Keratinocyte (primary cell): ENCODE results near the gene TSPAN7. TPM values are rescaled to one million over a fixed set of nuclear protein-coding genes. Genes with fewer than 3 reads are reported as not detected.

Experiments used
- DNase-seq: peaks from one replicate; pipeline ENCODE4 v3.0.0-alpha.2; 2011; ENCODE audit warnings: low read depth, missing footprints, low spot score
- FAIRE-seq: peaks from 2 replicates; lab custom pipeline; 2011; peaks lifted over from hg19 to GRCh38; lab: Jason Lieb, UNC
- H2AFZ ChIP-seq: 2 replicates; pipeline ENCODE4 v1.6.0; 2012; ENCODE audit warnings: low read length, control low read depth, inconsistent platforms; ENCODE audit not compliant: control insufficient read depth
- H3K27ac ChIP-seq: 2 replicates; pipeline ENCODE4 v1.5.1; 2011; ENCODE audit warnings: low read length; ENCODE audit not compliant: control insufficient read depth, insufficient read depth
- H3K27me3 ChIP-seq: 3 replicates; pipeline ENCODE4 v1.6.0; 2011; ENCODE audit warnings: low read length; ENCODE audit not compliant: control insufficient read depth, insufficient read depth; ENCODE audit errors: extremely low read depth
- H3K36me3 ChIP-seq, 2 experiments: 2 replicates in 1 of 2; 3 replicates in 1 of 2; pipeline ENCODE4 v1.5.1; 2011; ENCODE audit warnings: low read length in 2 of 2, mild to moderate bottlenecking in 1 of 2; ENCODE audit not compliant: control insufficient read depth in 2 of 2, insufficient read depth in 2 of 2; ENCODE audit errors: extremely low read depth in 1 of 2
- H3K4me1 ChIP-seq: 3 replicates; pipeline ENCODE4 v1.5.1; 2011; ENCODE audit warnings: low read length; ENCODE audit not compliant: control insufficient read depth, insufficient read depth; ENCODE audit errors: extremely low read depth
- H3K4me2 ChIP-seq: 3 replicates; pipeline ENCODE4 v1.6.0; 2011; ENCODE audit warnings: low read depth, low read length; ENCODE audit not compliant: control insufficient read depth, insufficient read depth; ENCODE audit errors: extremely low read depth
- H3K4me3 ChIP-seq, 3 experiments: fragments of 200-600 bp in 1 of 3; sonication (generic) in 1 of 3; 2 replicates in 2 of 3; 3 replicates in 1 of 3; pipeline ENCODE4 v1.5.1; 2011 to 2016; ENCODE audit warnings: low read length in 3 of 3, mild to moderate bottlenecking in 3 of 3, control low read depth in 2 of 3, inconsistent platforms in 1 of 3, low read depth in 1 of 3, mixed read lengths in 1 of 3, mixed run types in 1 of 3, moderate library complexity in 1 of 3; ENCODE audit not compliant: control insufficient read depth in 2 of 3, insufficient read depth in 2 of 3; ENCODE audit errors: extremely low read depth in 1 of 3
- H3K79me2 ChIP-seq: 2 replicates; pipeline ENCODE4 v1.6.0; 2012; ENCODE audit warnings: low read length; ENCODE audit not compliant: control insufficient read depth, insufficient read depth
- H3K9ac ChIP-seq: 3 replicates; pipeline ENCODE4 v1.6.0; 2011; ENCODE audit warnings: low read length; ENCODE audit not compliant: control insufficient read depth, insufficient read depth; ENCODE audit errors: extremely low read depth
- H3K9me1 ChIP-seq: 3 replicates; pipeline ENCODE4 v1.6.0; 2011; ENCODE audit warnings: low read length; ENCODE audit not compliant: control insufficient read depth, insufficient read depth; ENCODE audit errors: extremely low read depth
- H3K9me3 ChIP-seq: 2 replicates; pipeline ENCODE4 v1.5.1; 2012; ENCODE audit warnings: low read depth, low read length; ENCODE audit not compliant: control insufficient read depth
- H4K20me1 ChIP-seq: 3 replicates; pipeline ENCODE4 v1.6.0; 2011; ENCODE audit warnings: low read length; ENCODE audit not compliant: control insufficient read depth, insufficient read depth; ENCODE audit errors: extremely low read depth
- EZH2 ChIP-seq: IDR thresholded peaks from one replicate; pipeline ENCODE4 v1.6.1; 2012; ENCODE audit warnings: inconsistent platforms, mild to moderate bottlenecking, low read length, moderate library complexity
- dilution Hi-C: fragments of 300-500 bp; cut with MboI; formaldehyde crosslinking; loops from one replicate; pipeline ENCODE4 v1.7.0; 2020; ENCODE audit warnings: low sequenced_read_pairs; ENCODE audit not compliant: extremely low pct_ligation_motif_present
- polyA plus RNA-seq, 5 experiments: library from polyadenylated mRNA; depleted of rRNA in 3 of 5; stranded (reverse) in 3 of 5; stranded (forward) in 1 of 5; unstranded in 1 of 5; fragments of >200 nt; gene quantifications; 1 replicate in 1 of 5; 2 replicates in 3 of 5; 3 replicates in 1 of 5; pipeline versions ENCODE4 v1.2.1 to v1.2.3, GENCODE V29; 2011 to 2012; ENCODE audit warnings: missing spikeins in 2 of 5, low read depth in 1 of 5, low replicate concordance in 1 of 5
- TF ChIP-seq, protein P1 (sequence below), 3 experiments: IDR thresholded peaks in 1 of 3; conservative IDR thresholded peaks in 1 of 3; optimal IDR thresholded peaks in 1 of 3; 2 replicates in 2 of 3; 3 replicates in 1 of 3; pipeline versions ENCODE3 to v1.5.1; 2011; ENCODE audit warnings: low read length in 3 of 3, mild to moderate bottlenecking in 3 of 3, moderate library complexity in 2 of 3, control low read depth in 1 of 3, inconsistent platforms in 1 of 3; ENCODE audit not compliant: insufficient read depth in 2 of 3; ENCODE audit errors: extremely low read depth in 1 of 3

The TSPAN7 gene
- polyA plus RNA-seq, 1 donor (not counting 4 experiments of a cell fraction or from before 2014, with no cell fraction given): 2.3 TPM

DNA sequence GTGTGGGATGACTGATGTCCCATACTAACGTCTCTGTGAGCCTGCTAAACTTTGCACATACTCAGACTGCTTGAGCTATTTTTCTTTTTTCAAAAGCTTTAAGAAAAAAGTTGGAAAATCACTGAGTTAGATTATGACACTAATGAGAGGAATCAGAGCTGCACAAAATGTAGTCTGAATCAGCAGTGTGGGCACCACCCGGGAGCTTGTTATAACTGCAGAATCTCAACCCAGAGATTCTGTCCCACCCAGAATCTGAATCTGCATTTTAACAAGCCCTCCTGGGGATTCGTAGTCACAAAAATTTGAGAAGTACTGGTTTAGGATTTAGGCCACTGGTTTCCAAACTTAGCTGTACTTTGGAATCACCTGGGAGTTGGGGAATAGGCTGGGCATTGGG is 137.8 kb downstream of the TSPAN7 start:
- Histone ChIP-seq H3K4me3 (no peak overlapping the region), H3K27me3 (no peaks in the 10 kb centered on the region), H3K4me1 (peaks cover 5% of the 10 kb centered on the region), H3K27ac (no peak overlapping the region), H3K79me2 (no peaks in the 10 kb centered on the region), H3K36me3 (no peaks in the 10 kb centered on the region), H3K9me1 (no peaks in the 10 kb centered on the region), H3K4me2 (no peak overlapping the region), H2AFZ (no peak overlapping the region), H3K9ac (no peak overlapping the region), H4K20me1 (no peaks in the 10 kb centered on the region), H3K9me3 (no peaks in the 10 kb centered on the region)
- dilution Hi-C loops: no loop called here
- TF ChIP-seq EZH2: no peak
- TF ChIP-seq, protein P1, sequence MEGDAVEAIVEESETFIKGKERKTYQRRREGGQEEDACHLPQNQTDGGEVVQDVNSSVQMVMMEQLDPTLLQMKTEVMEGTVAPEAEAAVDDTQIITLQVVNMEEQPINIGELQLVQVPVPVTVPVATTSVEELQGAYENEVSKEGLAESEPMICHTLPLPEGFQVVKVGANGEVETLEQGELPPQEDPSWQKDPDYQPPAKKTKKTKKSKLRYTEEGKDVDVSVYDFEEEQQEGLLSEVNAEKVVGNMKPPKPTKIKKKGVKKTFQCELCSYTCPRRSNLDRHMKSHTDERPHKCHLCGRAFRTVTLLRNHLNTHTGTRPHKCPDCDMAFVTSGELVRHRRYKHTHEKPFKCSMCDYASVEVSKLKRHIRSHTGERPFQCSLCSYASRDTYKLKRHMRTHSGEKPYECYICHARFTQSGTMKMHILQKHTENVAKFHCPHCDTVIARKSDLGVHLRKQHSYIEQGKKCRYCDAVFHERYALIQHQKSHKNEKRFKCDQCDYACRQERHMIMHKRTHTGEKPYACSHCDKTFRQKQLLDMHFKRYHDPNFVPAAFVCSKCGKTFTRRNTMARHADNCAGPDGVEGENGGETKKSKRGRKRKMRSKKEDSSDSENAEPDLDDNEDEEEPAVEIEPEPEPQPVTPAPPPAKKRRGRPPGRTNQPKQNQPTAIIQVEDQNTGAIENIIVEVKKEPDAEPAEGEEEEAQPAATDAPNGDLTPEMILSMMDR (optimal IDR thresholded peaks at IDR 0.05 in 1 of 3, IDR thresholded peaks at IDR 0.05 in 1 of 3, conservative IDR thresholded peaks at IDR 0.05 in 1 of 3; ENCODE audit: extremely low read depth in 1 of 3, insufficient read depth in 2 of 3, low read length in 3 of 3): no peak
- FAIRE-seq: no peak
- DNase-seq: no peak

DNA sequence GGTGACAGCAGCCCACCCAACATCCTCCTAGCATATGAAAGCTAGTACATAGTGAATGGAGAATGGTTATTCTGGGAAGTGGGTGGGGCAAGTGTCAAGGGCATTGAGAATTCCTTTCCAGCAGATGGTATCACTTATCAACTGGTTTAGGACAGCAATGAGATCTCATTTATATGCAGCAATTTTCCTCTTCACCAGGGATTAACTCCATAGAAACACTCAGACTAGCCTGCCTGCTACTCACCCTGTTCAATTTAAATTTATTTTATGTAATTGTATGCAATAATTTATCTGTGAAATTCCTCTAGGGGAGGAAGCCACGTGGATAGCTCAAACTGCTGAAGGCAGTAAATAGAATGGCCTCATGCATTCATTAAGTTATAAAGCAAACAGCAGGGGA is 138.4 kb downstream of the TSPAN7 start:
- Histone ChIP-seq H3K27me3 (no peaks in the 10 kb centered on the region), H3K9ac (no peak overlapping the region), H3K27ac (no peak overlapping the region), H3K4me2 (no peak overlapping the region), H3K4me3 (no peak overlapping the region), H3K9me1 (no peaks in the 10 kb centered on the region), H3K9me3 (no peaks in the 10 kb centered on the region), H2AFZ (no peak overlapping the region), H4K20me1 (no peaks in the 10 kb centered on the region), H3K36me3 (no peaks in the 10 kb centered on the region), H3K4me1 (peaks cover under 1% of the 10 kb centered on the region), H3K79me2 (no peaks in the 10 kb centered on the region)
- TF ChIP-seq, protein P1 (optimal IDR thresholded peaks at IDR 0.05 in 1 of 3, IDR thresholded peaks at IDR 0.05 in 1 of 3, conservative IDR thresholded peaks at IDR 0.05 in 1 of 3; ENCODE audit: extremely low read depth in 1 of 3, insufficient read depth in 2 of 3, low read length in 3 of 3): no peak
- no peak for TF ChIP-seq EZH2
- FAIRE-seq: no peak
- dilution Hi-C loops: no loop called here
- no peak for DNase-seq
